Measurements from ENCODE around the gene IFITM1. TPM values are rescaled to one million over a fixed set of nuclear protein-coding genes. Genes with fewer than 3 reads are reported as not detected.
"Not testable (repeated sequence)": the region's sequence is repeated elsewhere in the genome, so short reads cannot be mapped to it uniquely, and the experiment has no call there.

Gene IFITM1
- total and polyA plus RNA-seq, 4 donors, result 12.6 to 113 (median 66.7) TPM

- TF ChIP-seq RXRA (IDR thresholded peaks at IDR 0.05), result peak in 1 of 2 donors; percentile 12
- TF ChIP-seq HNF4A (conservative IDR thresholded peaks at IDR 0.05), result no peak
- no peak for TF ChIP-seq RAD21 (IDR thresholded peaks at IDR 0.05)
Observed at GRCh38 chr11:312092-312816, 1.6 kb upstream of the IFITM1 start (continued).

- TF ChIP-seq RXRA (IDR thresholded peaks at IDR 0.05) (peak in 1 of 2 donors; percentile 12), RAD21 (IDR thresholded peaks at IDR 0.05) (no peak), ATF3 (IDR thresholded peaks at IDR 0.05) (no peak)
- 60% methylated on average over 8 of the region's 8 CpGs for WGBS
- peaks cover 3 to 46% (median 22%) of the 10 kb centered on the region in 4 donors for H3K4me1 ChIP-seq (ENCODE audit: control insufficient read depth in 4 of 4, insufficient read depth in 4 of 4, low read length in 3 of 4)
- peak overlapping the region; percentile 81 to 92 for H3K27ac ChIP-seq (ENCODE audit: low read depth in 1 of 2, low read length in 2 of 2)
- no peaks in the 10 kb centered on the region for H3K36me3 ChIP-seq (ENCODE audit: control insufficient read depth in 4 of 4, insufficient read depth in 3 of 4, low read depth in 1 of 4, low read length in 3 of 4)
- H3K9me3 ChIP-seq (ENCODE audit: control insufficient read depth in 4 of 4, low read length in 3 of 4), result no peaks in the 10 kb centered on the region
- H3K9ac ChIP-seq (ENCODE audit: low read depth in 1 of 2, low read length in 2 of 2), result peak overlapping the region; percentile 81 to 91
- H3K4me3 ChIP-seq (ENCODE audit: low read depth in 1 of 3, low read length in 3 of 3), result peak overlapping the region; percentile 48 to 71 (median 61)
- DNase-seq (ENCODE audit: low spot score), result no peak
- no peaks in the 10 kb centered on the region for H3K27me3 ChIP-seq (ENCODE audit: control insufficient read depth in 4 of 4, insufficient read depth in 4 of 4, low read length in 3 of 4)
Observed at GRCh38 chr11:313304-313786, 495 bp upstream of the IFITM1 start.

GRCh38 chr11:314554-314875 lies 675 bp downstream of the IFITM1 start:
- H3K36me3 ChIP-seq (ENCODE audit: control insufficient read depth in 4 of 4, insufficient read depth in 3 of 4, low read depth in 1 of 4, low read length in 3 of 4); DNase-seq (ENCODE audit: low spot score); H3K27me3 ChIP-seq (ENCODE audit: control insufficient read depth in 4 of 4, insufficient read depth in 4 of 4, low read length in 3 of 4); H3K9me3 ChIP-seq (ENCODE audit: control insufficient read depth in 4 of 4, low read length in 3 of 4): not testable (repeated sequence)
- H3K4me3 ChIP-seq (ENCODE audit: low read depth in 1 of 3, low read length in 3 of 3), result peak overlapping the region; percentile 48 to 71 (median 61)
- peaks cover 3 to 41% (median 20%) of the 10 kb centered on the region in 4 donors for H3K4me1 ChIP-seq (ENCODE audit: control insufficient read depth in 4 of 4, insufficient read depth in 4 of 4, low read length in 3 of 4)
- peak; percentile 45 for TF ChIP-seq YY1 (IDR thresholded peaks at IDR 0.05)
- peak overlapping the region; percentile 81 to 92 for H3K27ac ChIP-seq (ENCODE audit: low read depth in 1 of 2, low read length in 2 of 2)
- WGBS, result 45% methylated on average over 6 of the region's 6 CpGs
- H3K9ac ChIP-seq (ENCODE audit: low read depth in 1 of 2, low read length in 2 of 2), result peak overlapping the region; percentile 81 to 91

- H3K4me1 ChIP-seq (ENCODE audit: control insufficient read depth in 4 of 4, insufficient read depth in 4 of 4, low read length in 3 of 4), result peaks cover 0 to 41% (median 19%) of the 10 kb centered on the region in 4 donors
- DNase-seq (ENCODE audit: low spot score), result no peak
- 34% methylated on average over 9 of the region's 9 CpGs for WGBS
- TF ChIP-seq REST (IDR thresholded peaks at IDR 0.05) (no peak), FOXA2 (IDR thresholded peaks at IDR 0.05) (no peak), FOXA1 (IDR thresholded peaks at IDR 0.05) (no peak), ZBTB33 (IDR thresholded peaks at IDR 0.05) (no peak), EGR1 (IDR thresholded peaks at IDR 0.05; ENCODE audit: low read depth in 2 of 2) (no peak), HNF4G (IDR thresholded peaks at IDR 0.05) (peak; percentile 52), MAX (IDR thresholded peaks at IDR 0.05) (peak; percentile 70), ATF3 (IDR thresholded peaks at IDR 0.05) (no peak), GABPA (IDR thresholded peaks at IDR 0.05 in 1 of 2, conservative IDR thresholded peaks at IDR 0.05 in 1 of 2) (no peak), HNF4A (conservative IDR thresholded peaks at IDR 0.05) (peak; percentile 83 to 93), SP1 (IDR thresholded peaks at IDR 0.05) (peak; percentile 85), YY1 (IDR thresholded peaks at IDR 0.05) (peak; percentile 49), RAD21 (IDR thresholded peaks at IDR 0.05) (peak in 1 of 2 donors; percentile 3), CTCF (IDR thresholded peaks at IDR 0.05; ENCODE audit: low read depth, low read length, missing input control) (no peak), RXRA (IDR thresholded peaks at IDR 0.05) (peak; percentile 85 to 92), NR2F2 (IDR thresholded peaks at IDR 0.05) (no peak)
Observed at GRCh38 chr11:315051-315481, 1.2 kb downstream of the IFITM1 start.

More at GRCh38 chr11:315051-315481, 1.2 kb downstream of the IFITM1 start:
- H3K9ac ChIP-seq (ENCODE audit: low read depth in 1 of 2, low read length in 2 of 2), result peak overlapping the region; percentile 10 to 81
- no peaks in the 10 kb centered on the region for H3K27me3 ChIP-seq (ENCODE audit: control insufficient read depth in 4 of 4, insufficient read depth in 4 of 4, low read length in 3 of 4)
- H3K27ac ChIP-seq (ENCODE audit: low read depth in 1 of 2, low read length in 2 of 2), result peak overlapping the region; percentile 81 to 92
- no peaks in the 10 kb centered on the region for H3K9me3 ChIP-seq (ENCODE audit: control insufficient read depth in 4 of 4, low read length in 3 of 4)
- peak overlapping the region; percentile 48 to 61 (median 59) for H3K4me3 ChIP-seq (ENCODE audit: low read depth in 1 of 3, low read length in 3 of 3)
- H3K36me3 ChIP-seq (ENCODE audit: control insufficient read depth in 4 of 4, insufficient read depth in 3 of 4, low read depth in 1 of 4, low read length in 3 of 4), result no peaks in the 10 kb centered on the region
